GM13976 (cell line): ENCODE results near the gene CSPG5.

Experiments
- DNase-seq: peaks from one replicate; pipeline ENCODE4 v3.0.0; 2012; ENCODE audit warnings: low spot score
- in situ Hi-C: fragments of 300-500 bp; cut with MboI; formaldehyde crosslinking; loops from one replicate; pipeline ENCODE4 v1.12.0; 2022; ENCODE audit warnings: low sequenced_read_pairs, mixed read lengths, inconsistent platforms; ENCODE audit not compliant: unreplicated experiment
- TF ChIP-seq, protein P1 (sequence below): IDR thresholded peaks from 2 replicates; pipeline ENCODE4 v1.5.1; 2012; ENCODE audit warnings: borderline replicate concordance, mild to moderate bottlenecking; ENCODE audit not compliant: insufficient read depth; ENCODE audit errors: extremely low read depth, missing control alignments, control extremely low read depth

Gene CSPG5

DNA sequence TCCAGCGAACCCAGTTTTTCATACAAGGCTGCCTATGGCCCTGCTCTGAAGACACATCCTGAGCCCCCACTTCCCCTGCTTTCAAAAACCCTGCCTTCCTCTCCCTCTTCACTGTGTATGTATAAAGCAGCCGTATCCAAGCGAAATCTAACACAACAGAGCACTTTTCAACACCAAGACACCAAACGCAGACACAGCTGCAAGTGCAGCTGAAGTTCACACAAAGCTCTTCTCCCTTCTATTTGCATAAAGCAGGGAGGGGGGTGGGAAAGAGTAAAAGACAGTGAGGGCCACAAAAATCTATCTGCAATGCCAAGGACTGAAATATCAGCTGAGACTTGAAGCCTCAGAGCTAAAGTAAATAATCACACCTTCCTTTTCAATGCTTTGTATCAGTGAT, 35.1 kb upstream of the CSPG5 start:
- no peak for DNase-seq
- in situ Hi-C loops, result no loop called here

DNA sequence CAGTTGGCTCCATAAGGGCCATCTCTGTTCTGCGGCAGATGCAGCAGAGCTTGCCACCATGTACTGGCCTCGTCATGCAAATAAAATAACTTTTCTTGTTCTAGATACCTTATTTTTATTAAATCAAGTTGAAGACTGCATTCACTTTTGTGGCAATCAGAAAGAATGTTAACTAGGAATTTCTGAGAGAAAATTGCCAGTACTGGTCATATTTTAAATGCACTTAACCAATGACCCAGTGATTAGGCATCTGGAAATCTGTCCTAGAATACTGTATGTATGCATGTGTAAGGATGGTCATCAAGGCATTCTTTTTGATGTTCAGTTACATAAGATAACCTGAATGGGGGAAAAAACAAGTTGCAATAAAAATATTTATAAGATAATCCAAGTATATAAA, 34.2 kb upstream of the CSPG5 start:
- no peak for DNase-seq
- in situ Hi-C loops, result no loop called here
- TF ChIP-seq, protein P1, sequence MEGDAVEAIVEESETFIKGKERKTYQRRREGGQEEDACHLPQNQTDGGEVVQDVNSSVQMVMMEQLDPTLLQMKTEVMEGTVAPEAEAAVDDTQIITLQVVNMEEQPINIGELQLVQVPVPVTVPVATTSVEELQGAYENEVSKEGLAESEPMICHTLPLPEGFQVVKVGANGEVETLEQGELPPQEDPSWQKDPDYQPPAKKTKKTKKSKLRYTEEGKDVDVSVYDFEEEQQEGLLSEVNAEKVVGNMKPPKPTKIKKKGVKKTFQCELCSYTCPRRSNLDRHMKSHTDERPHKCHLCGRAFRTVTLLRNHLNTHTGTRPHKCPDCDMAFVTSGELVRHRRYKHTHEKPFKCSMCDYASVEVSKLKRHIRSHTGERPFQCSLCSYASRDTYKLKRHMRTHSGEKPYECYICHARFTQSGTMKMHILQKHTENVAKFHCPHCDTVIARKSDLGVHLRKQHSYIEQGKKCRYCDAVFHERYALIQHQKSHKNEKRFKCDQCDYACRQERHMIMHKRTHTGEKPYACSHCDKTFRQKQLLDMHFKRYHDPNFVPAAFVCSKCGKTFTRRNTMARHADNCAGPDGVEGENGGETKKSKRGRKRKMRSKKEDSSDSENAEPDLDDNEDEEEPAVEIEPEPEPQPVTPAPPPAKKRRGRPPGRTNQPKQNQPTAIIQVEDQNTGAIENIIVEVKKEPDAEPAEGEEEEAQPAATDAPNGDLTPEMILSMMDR, result no peak

More for the DNA sequence above, 35.1 kb upstream of the CSPG5 start:
- TF ChIP-seq, protein P1, result no peak

DNA sequence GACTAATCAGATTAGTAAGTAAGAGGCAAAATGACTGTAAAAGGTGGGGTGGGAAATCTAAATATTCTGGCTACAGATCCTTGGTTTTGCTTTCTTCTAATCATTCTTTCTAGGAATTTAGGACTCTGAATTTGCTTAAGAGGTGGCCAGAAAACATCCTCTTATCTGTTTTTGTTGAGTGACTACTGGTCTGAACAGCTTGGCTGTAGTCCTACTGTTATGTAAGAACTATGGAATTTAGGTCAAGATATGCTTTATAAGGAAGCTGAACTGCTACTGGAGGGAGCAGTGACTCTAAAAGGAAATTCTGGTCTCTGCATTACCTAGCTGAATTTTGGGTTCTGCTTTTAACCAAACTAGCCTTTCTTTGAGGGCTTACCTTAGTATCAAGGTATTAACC, 33.5 kb upstream of the CSPG5 start:
- no peak for DNase-seq
- in situ Hi-C loops, result no loop called here
- TF ChIP-seq, protein P1, result no peak

DNA sequence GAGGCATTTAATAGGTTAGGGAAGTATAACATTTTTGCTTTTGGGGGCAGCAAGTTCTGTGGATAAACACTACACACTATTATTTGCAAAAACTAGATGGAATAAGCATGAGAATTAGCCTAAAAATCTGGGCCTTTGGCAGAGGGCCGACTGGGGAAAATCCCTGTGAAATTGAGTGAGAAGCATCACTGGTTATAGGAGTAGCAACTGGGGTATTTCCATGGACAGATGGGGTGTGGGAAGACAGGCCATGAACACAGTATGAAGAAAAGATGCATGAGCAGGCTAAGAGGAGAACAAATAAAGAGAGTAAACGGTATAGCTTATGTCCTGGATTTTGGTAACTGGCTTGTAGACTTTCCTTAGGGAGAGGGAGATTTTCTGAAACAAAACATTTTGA, 32.9 kb upstream of the CSPG5 start:
- no peak for DNase-seq
- in situ Hi-C loops, result no loop called here

DNA sequence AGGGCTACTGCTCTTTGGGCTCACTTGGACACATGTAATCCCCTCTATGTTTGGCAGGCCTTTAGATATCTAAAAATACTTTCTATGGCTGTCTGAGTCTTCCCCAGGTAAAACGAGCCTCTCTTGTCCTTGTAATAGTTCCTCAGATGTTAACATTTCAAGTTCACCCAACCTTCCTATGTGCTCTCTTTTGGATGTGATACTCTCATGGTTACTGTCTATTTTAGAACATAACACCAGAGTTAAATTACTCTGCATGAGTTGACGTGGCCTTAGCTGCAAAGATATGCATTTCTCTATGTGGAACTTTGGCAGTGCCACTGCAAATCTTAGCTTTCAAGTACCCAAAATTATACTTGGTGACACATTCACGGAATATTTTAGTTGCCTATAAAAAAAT, 31.9 kb upstream of the CSPG5 start:
- TF ChIP-seq, protein P1, result no peak
- in situ Hi-C loops, result no loop called here

More for the DNA sequence above, 32.9 kb upstream of the CSPG5 start:
- TF ChIP-seq, protein P1, result no peak

DNA sequence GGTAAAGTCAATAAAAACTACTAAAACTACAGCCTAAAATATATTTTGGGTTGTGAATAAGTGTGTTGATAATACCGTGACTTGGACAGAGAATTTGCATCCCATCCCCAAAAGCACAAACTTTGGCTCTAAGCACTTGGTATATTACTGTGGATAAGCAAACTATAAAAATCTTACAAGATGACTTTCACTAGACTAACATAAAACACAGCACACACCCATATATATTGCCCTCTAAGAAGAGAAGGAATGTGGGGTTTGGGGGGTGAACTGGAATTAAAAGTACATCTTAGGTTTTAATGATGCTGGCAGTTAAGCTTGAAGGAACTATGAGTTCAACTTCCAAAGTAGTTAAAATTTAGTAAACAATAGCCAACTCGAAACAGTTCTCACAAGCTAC, 28.7 kb upstream of the CSPG5 start:
- no peak for DNase-seq
- TF ChIP-seq, protein P1, result no peak
- in situ Hi-C loops, result no loop called here

More for the DNA sequence above, 31.9 kb upstream of the CSPG5 start:
- no peak for DNase-seq

DNA sequence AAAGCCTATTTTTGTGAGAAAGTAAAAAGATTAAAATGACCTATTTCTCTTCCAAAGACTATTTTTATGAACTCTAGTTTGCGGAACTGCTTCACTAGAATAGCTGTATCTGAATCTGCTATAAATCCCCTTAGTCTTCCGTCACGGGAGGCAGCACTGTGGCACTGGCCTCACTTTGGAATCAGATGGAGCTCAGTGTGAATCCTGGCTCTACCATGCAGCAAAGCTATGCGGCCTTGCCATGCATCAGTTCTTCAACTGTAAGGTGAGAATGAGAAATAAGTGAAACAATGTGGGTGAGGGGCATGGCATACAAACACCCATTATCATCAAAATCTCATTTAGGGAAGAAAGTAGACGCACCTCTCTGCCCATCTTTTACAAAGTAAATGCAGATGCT, 27.5 kb upstream of the CSPG5 start:
- no peak for DNase-seq
- in situ Hi-C loops, result no loop called here
- TF ChIP-seq, protein P1, result no peak
